ENCODE results near the gene SRRD. TPM values are rescaled to one million over a fixed set of nuclear protein-coding genes. Genes with fewer than 3 reads are reported as not detected.

The SRRD gene
- total RNA-seq, 4 donors from 2014 or later = 24.0 to 53.1 (median 27.4) TPM

- DNase-seq = no peak
- Histone ChIP-seq H3K4me3 (no peak overlapping the region), H3K36me3 (peaks cover 0 to 24% of the 10 kb centered on the region in 2 donors), H3K9me3 (no peaks in the 10 kb centered on the region), H3K4me1 (peaks cover 28 to 43% of the 10 kb centered on the region in 2 donors), H3K27ac (no peak overlapping the region), H3K27me3 (no peaks in the 10 kb centered on the region)
- in situ Hi-C loops (cut with MboI; ENCODE audit: low sequenced_read_pairs in 4 of 4) (no loop called here), intact Hi-C loops (cut with DNase I; ENCODE audit: low total_unique reads) (no loop called here)
- ATAC-seq = no peak
- TF ChIP-seq CTCF (IDR thresholded peaks at IDR 0.05 in 4 of 5, conservative IDR thresholded peaks at IDR 0.05 in 1 of 5) = no peak
- no peak for TF ChIP-seq POLR2A (IDR thresholded peaks at IDR 0.05)
These were observed 6.9 kb upstream of the SRRD start for GRCh38 chr22:26476705-26477340.

GRCh38 chr22:26477341-26477731, 6.3 kb upstream of the SRRD start:
- in situ Hi-C loops (cut with MboI; ENCODE audit: low sequenced_read_pairs in 4 of 4) (no loop called here), intact Hi-C loops (cut with DNase I; ENCODE audit: low total_unique reads) (no loop called here)
- H3K27ac ChIP-seq = no peak overlapping the region
- ATAC-seq (no peak), DNase-seq (no peak)
- TF ChIP-seq CTCF (IDR thresholded peaks at IDR 0.05 in 4 of 5, conservative IDR thresholded peaks at IDR 0.05 in 1 of 5) (no peak), POLR2A (IDR thresholded peaks at IDR 0.05) (no peak)
- H3K27me3 ChIP-seq = no peaks in the 10 kb centered on the region
- H3K4me3 ChIP-seq = no peak overlapping the region
- peaks cover 0 to 24% of the 10 kb centered on the region in 2 donors for H3K36me3 ChIP-seq
- no peaks in the 10 kb centered on the region for H3K9me3 ChIP-seq
- H3K4me1 ChIP-seq = peaks cover 33 to 43% of the 10 kb centered on the region in 2 donors

GRCh38 chr22:26479043-26479791, 4.5 kb upstream of the SRRD start:
- Histone ChIP-seq H3K36me3 (peaks cover 0 to 24% of the 10 kb centered on the region in 2 donors), H3K4me1 (peaks cover 39 to 43% of the 10 kb centered on the region in 2 donors), H3K27ac (peak overlapping the region; percentile 22 to 48 (median 34)), H3K27me3 (no peaks in the 10 kb centered on the region), H3K9me3 (no peaks in the 10 kb centered on the region), H3K4me3 (peak overlapping the region in 2 of 4 donors; percentile 1 to 15)
- ATAC-seq = no peak
- DNase-seq = no peak
- in situ Hi-C loops (cut with MboI; ENCODE audit: low sequenced_read_pairs in 4 of 4) = no loop called here
- intact Hi-C loops (cut with DNase I; ENCODE audit: low total_unique reads) = no loop called here
- TF ChIP-seq CTCF (IDR thresholded peaks at IDR 0.05 in 4 of 5, conservative IDR thresholded peaks at IDR 0.05 in 1 of 5) = peak in 1 of 5 experiments; percentile 12
- TF ChIP-seq POLR2A (IDR thresholded peaks at IDR 0.05) = no peak

- peaks cover 45 to 51% of the 10 kb centered on the region in 2 donors for H3K4me1 ChIP-seq
- ATAC-seq (no peak), DNase-seq (no peak)
- in situ Hi-C loops (cut with MboI; ENCODE audit: low sequenced_read_pairs in 4 of 4) (loop anchor here in 2 of 4 donors (10.0 kb wide), 1 partner anchor 105 kb away; no protein-coding TSS in a partner anchor), intact Hi-C loops (cut with DNase I; ENCODE audit: low total_unique reads) (loop anchor here (5.0 kb wide), 1 partner anchor 82 kb away; no protein-coding TSS in a partner anchor)
- peak overlapping the region; percentile 22 to 48 (median 40) for H3K27ac ChIP-seq
- peaks cover 0 to 24% of the 10 kb centered on the region in 2 donors for H3K36me3 ChIP-seq
- H3K4me3 ChIP-seq = peak overlapping the region in 1 of 4 donors; percentile 15
- H3K9me3 ChIP-seq = no peaks in the 10 kb centered on the region
- H3K27me3 ChIP-seq = no peaks in the 10 kb centered on the region
- TF ChIP-seq POLR2A (IDR thresholded peaks at IDR 0.05) = no peak
- TF ChIP-seq CTCF (IDR thresholded peaks at IDR 0.05 in 4 of 5, conservative IDR thresholded peaks at IDR 0.05 in 1 of 5) = no peak
These were observed 3.7 kb upstream of the SRRD start for GRCh38 chr22:26479792-26480610.
